B cell (primary cell): ENCODE data around the gene PPP1R2. TPM values are rescaled to one million over a fixed set of nuclear protein-coding genes. Genes with fewer than 3 reads are reported as not detected.

ENCODE experiments used
- ATAC-seq: fragments of 200-7000 bp; cut with Tn5 transposase; one replicate; pipeline ENCODE4 v1.10.0; 2021; ENCODE audit warnings: low read depth, mild to moderate bottlenecking, moderate number of reproducible peaks, moderate library complexity
- CTCF ChIA-PET: fragments of 350-600 bp; sonication (Branson Sonifier 250); formaldehyde crosslinking; loops from one replicate; lab custom pipeline; 2021; ENCODE audit warnings: antibody characterized with exemption, inconsistent platforms; lab: Charles Lee
- POLR2A ChIA-PET: fragments of 350-600 bp; sonication (Branson Sonifier 250); formaldehyde crosslinking; loops from one replicate; lab custom pipeline; 2021; ENCODE audit warnings: antibody characterized with exemption; lab: Charles Lee
- DNase-seq: peaks from one replicate; pipeline ENCODE4 v3.0.0; 2013
- H2AFZ ChIP-seq: 2 replicates; pipeline ENCODE4 v1.6.1; 2012; ENCODE audit warnings: mild to moderate bottlenecking, low read depth, low read length; ENCODE audit not compliant: insufficient read depth, poor library complexity, severe bottlenecking
- H3K27ac ChIP-seq, 2 donors: 1 replicate in 1 of 2; 2 replicates in 1 of 2; pipeline ENCODE4 v1.5.1; 2012 to 2013; ENCODE audit warnings: low read length in 2 of 2, mild to moderate bottlenecking in 2 of 2, moderate library complexity in 1 of 2
- H3K27me3 ChIP-seq, 4 experiments: fragments of 200-600 bp in 1 of 4; sonication (generic) in 1 of 4; replicated peaks in 1 of 4; 1 replicate in 2 of 4; 2 replicates in 2 of 4; pipeline versions ENCODE4 v1.6.1 to v1.7.0; 2013 to 2016; ENCODE audit warnings: low read length in 3 of 4, mild to moderate bottlenecking in 2 of 4, mixed read lengths in 1 of 4, moderate library complexity in 1 of 4; ENCODE audit not compliant: insufficient read depth in 4 of 4, control insufficient read depth in 3 of 4; ENCODE audit errors: control extremely low read depth in 1 of 4
- H3K36me3 ChIP-seq, 2 experiments: replicated peaks in 1 of 2; 1 replicate in 1 of 2; 2 replicates in 1 of 2; pipeline versions ENCODE4 v1.6.1 to v1.7.1; 2013; ENCODE audit warnings: low read length in 1 of 2; ENCODE audit not compliant: insufficient read depth in 2 of 2, control insufficient read depth in 1 of 2; ENCODE audit errors: control extremely low read depth in 1 of 2, extremely low read depth in 1 of 2
- H3K4me1 ChIP-seq, 2 donors: fragments of 200-600 bp in 1 of 2; sonication (generic) in 1 of 2; 1 replicate in 1 of 2; 2 replicates in 1 of 2; pipeline versions ENCODE4 v1.5.1 to v1.6.1; 2013 to 2017; ENCODE audit warnings: low read length in 2 of 2; ENCODE audit not compliant: control insufficient read depth in 2 of 2, insufficient read depth in 2 of 2
- H3K4me2 ChIP-seq: replicated peaks from 2 replicates; pipeline ENCODE3; 2012; ENCODE audit warnings: mild to moderate bottlenecking, low read depth, low read length; ENCODE audit not compliant: poor library complexity, severe bottlenecking
- H3K4me3 ChIP-seq, 5 experiments: fragments of 200-600 bp in 1 of 5; sonication (generic) in 1 of 5; 1 replicate in 3 of 5; 2 replicates in 2 of 5; pipeline versions ENCODE4 v1.5.1 to v1.7.0; 2011 to 2016; ENCODE audit warnings: low read length in 4 of 5, mild to moderate bottlenecking in 4 of 5, low read depth in 2 of 5, control low read depth in 1 of 5, moderate library complexity in 1 of 5; ENCODE audit not compliant: insufficient read depth in 1 of 5; ENCODE audit errors: control extremely low read depth in 1 of 5, extremely low read depth in 1 of 5
- H3K79me2 ChIP-seq: fragments of 200-600 bp; sonication (generic); one replicate; pipeline ENCODE4 v1.6.0; 2016; ENCODE audit warnings: low read length; ENCODE audit not compliant: control insufficient read depth, insufficient read depth
- H3K9ac ChIP-seq: fragments of 200-600 bp; sonication (generic); 2 replicates; pipeline ENCODE4 v1.6.1; 2017; ENCODE audit warnings: mild to moderate bottlenecking, low read length, moderate library complexity
- H3K9me3 ChIP-seq, 3 donors: one replicate each; pipeline versions ENCODE4 v1.6.1 to v1.7.1; 2013; ENCODE audit warnings: low read length in 2 of 3; ENCODE audit not compliant: control insufficient read depth in 2 of 3, insufficient read depth in 1 of 3; ENCODE audit errors: control extremely low read depth in 1 of 3
- H4K20me1 ChIP-seq: 2 replicates; pipeline ENCODE4 v1.6.0; 2012; ENCODE audit warnings: mild to moderate bottlenecking, low read length; ENCODE audit not compliant: insufficient read depth, control insufficient read depth, poor library complexity, severe bottlenecking
- H3K27ac Mint-ChIP-seq: one replicate; pipeline ENCODE4 v1.8.0; 2021; ENCODE audit warnings: mixed read lengths
- H3K27me3 Mint-ChIP-seq: one replicate; pipeline ENCODE4 v1.8.0; 2021; ENCODE audit warnings: mixed read lengths
- H3K4me1 Mint-ChIP-seq: one replicate; pipeline ENCODE4 v1.8.0; 2021; ENCODE audit warnings: mixed read lengths
- H3K4me3 Mint-ChIP-seq: one replicate; pipeline ENCODE4 v1.8.0; 2021; ENCODE audit warnings: mixed read lengths
- H3K9me3 Mint-ChIP-seq: one replicate; pipeline ENCODE4 v1.8.0; 2022; ENCODE audit warnings: mixed read lengths; ENCODE audit not compliant: insufficient read depth
- EZH2 ChIP-seq: IDR thresholded peaks from 2 replicates; pipeline ENCODE4 v1.6.1; 2012; ENCODE audit warnings: borderline replicate concordance, low read depth, mild to moderate bottlenecking, moderate library complexity, low read length; ENCODE audit not compliant: insufficient read depth, poor library complexity, severe bottlenecking
- WGBS: methylation state at CpG from one replicate; pipeline ENCODE4 v1.1.5; 2013; ENCODE audit warnings: missing lambda C conversion rate; ENCODE audit not compliant: insufficient coverage; 5-methylcytosine and 5-hydroxymethylcytosine counted together
- intact Hi-C: fragments of 100-400 bp; cut with micrococcal nuclease; formaldehyde crosslinking; loops from one replicate; pipeline ENCODE4 v1.10.0; 2022
- polyA plus RNA-seq: library from polyadenylated mRNA; depleted of rRNA; stranded (reverse); fragments of >200 nt; gene quantifications from 2 replicates; pipeline ENCODE4 v1.2.3, GENCODE V29; 2012
- total RNA-seq, 2 donors: library from RNA; stranded (reverse); fragments of 120-200 nt in 1 of 2; gene quantifications; 1 replicate in 1 of 2; 2 replicates in 1 of 2; pipeline versions ENCODE4 v1.2.3 to v1.2.4, GENCODE V29; 2013 to 2022
- TF ChIP-seq, protein P1 (sequence below): fragments of 200-600 bp; IDR thresholded peaks from one replicate; pipeline ENCODE4 v1.8.0; 2022; ENCODE audit warnings: antibody characterized with exemption, mild to moderate bottlenecking

Gene PPP1R2
- total and polyA plus RNA-seq, 2 donors (not counting 1 experiment from before 2014, with no cell fraction given) = 39.1 to 73.8 TPM

DNA sequence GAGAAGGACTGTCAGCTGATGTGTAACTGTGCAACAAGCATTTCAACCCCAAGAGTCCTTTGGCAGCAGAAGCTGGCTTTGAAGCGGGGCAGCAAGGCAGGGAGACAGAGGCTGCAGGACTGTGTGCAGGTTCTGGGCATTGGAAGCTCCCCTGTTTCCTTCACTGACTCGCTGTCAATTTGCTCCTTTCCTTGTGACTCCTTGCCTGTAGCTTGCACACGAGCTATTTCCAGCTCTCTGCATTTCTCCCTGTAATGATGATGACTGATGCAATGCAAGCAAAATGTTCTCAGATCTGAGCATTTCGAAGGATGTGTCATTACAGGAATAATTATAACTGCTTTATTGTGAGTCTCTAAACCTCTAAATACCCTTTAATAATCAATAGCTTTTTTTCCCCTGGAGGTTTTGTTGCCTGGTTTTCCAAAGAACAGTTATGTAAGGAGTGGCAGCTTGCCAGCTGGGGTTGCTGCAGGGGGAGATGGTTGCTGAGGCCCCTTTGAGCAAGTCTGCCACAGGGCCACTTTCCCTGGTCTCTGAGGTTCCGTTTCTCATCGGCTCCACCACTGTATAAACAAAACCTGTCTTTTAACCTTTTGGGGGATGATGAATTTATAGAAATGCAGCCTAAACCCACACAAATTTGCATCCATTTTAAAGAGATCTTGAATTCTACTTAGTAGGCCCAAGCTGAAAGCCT is 37.8 kb upstream of the PPP1R2 start:
- H3K36me3 ChIP-seq = no peaks in the 10 kb centered on the region
- no peaks in the 10 kb centered on the region for H3K4me1 Mint-ChIP-seq
- H3K79me2 ChIP-seq = no peaks in the 10 kb centered on the region
- H4K20me1 ChIP-seq = no peaks in the 10 kb centered on the region
- no peaks in the 10 kb centered on the region for H3K9me3 Mint-ChIP-seq
- no peak overlapping the region for H3K4me2 ChIP-seq
- H3K9me3 ChIP-seq = no peaks in the 10 kb centered on the region
- no peak overlapping the region for H3K4me3 ChIP-seq
- WGBS = 96% methylated on average over 2 of the region's 6 CpGs
- no peak overlapping the region for H3K4me3 Mint-ChIP-seq
- no peak overlapping the region for H3K9ac ChIP-seq
- ATAC-seq (no peak), DNase-seq (no peak)
- H3K4me1 ChIP-seq = no peaks in the 10 kb centered on the region
- no peak overlapping the region for H3K27ac ChIP-seq
- ChIA-PET POLR2A (no interaction called here), CTCF (interaction anchor here (1.1 to 1.3 kb wide), 2 partner anchors 20 to 59 kb away, joined by 3 read pairs; no protein-coding TSS in a partner anchor)
- no peaks in the 10 kb centered on the region for H3K27me3 Mint-ChIP-seq
- H3K27ac Mint-ChIP-seq = no peak overlapping the region
- H3K27me3 ChIP-seq = no peaks in the 10 kb centered on the region
- intact Hi-C loops = no loop called here
- no peak overlapping the region for H2AFZ ChIP-seq
- TF ChIP-seq, protein P1, sequence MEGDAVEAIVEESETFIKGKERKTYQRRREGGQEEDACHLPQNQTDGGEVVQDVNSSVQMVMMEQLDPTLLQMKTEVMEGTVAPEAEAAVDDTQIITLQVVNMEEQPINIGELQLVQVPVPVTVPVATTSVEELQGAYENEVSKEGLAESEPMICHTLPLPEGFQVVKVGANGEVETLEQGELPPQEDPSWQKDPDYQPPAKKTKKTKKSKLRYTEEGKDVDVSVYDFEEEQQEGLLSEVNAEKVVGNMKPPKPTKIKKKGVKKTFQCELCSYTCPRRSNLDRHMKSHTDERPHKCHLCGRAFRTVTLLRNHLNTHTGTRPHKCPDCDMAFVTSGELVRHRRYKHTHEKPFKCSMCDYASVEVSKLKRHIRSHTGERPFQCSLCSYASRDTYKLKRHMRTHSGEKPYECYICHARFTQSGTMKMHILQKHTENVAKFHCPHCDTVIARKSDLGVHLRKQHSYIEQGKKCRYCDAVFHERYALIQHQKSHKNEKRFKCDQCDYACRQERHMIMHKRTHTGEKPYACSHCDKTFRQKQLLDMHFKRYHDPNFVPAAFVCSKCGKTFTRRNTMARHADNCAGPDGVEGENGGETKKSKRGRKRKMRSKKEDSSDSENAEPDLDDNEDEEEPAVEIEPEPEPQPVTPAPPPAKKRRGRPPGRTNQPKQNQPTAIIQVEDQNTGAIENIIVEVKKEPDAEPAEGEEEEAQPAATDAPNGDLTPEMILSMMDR = no peak
- TF ChIP-seq EZH2 = no peak

DNA sequence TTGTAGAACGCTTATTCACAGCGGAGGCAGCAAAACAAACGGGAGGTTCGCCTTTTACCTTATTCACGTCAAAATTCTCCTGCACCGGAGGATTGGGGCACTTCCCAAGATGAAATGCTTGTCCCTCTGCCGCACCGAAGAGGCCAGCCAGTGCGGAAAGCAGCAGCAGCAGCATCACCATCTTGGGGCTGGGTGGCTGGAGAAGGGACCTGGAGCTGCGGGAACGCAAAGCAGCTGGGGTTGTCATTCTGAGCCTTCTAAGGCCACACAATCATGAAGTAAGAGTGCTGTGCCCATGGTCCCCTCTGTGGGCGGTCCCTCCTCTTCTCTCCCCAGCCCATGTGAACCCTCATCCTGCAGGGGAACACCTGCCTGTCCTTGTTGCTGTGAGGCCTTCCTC is 36.2 kb upstream of the PPP1R2 start:
- intact Hi-C loops = no loop called here
- no peak overlapping the region for H3K4me3 Mint-ChIP-seq
- Histone ChIP-seq H3K79me2 (no peaks in the 10 kb centered on the region), H3K4me3 (no peak overlapping the region), H3K27ac (no peak overlapping the region), H3K4me2 (no peak overlapping the region), H3K9ac (no peak overlapping the region), H2AFZ (no peak overlapping the region), H4K20me1 (no peaks in the 10 kb centered on the region), H3K27me3 (no peaks in the 10 kb centered on the region), H3K9me3 (no peaks in the 10 kb centered on the region), H3K4me1 (no peaks in the 10 kb centered on the region), H3K36me3 (no peaks in the 10 kb centered on the region)
- no peak for TF ChIP-seq EZH2
- TF ChIP-seq, protein P1 = no peak
- no peak for ATAC-seq
- no peaks in the 10 kb centered on the region for H3K4me1 Mint-ChIP-seq
- POLR2A ChIA-PET = no interaction called here
- no peaks in the 10 kb centered on the region for H3K27me3 Mint-ChIP-seq
- WGBS = 95% methylated on average over 10 of the region's 12 CpGs
- DNase-seq = no peak
- CTCF ChIA-PET = no interaction called here
- H3K9me3 Mint-ChIP-seq = no peaks in the 10 kb centered on the region
- no peak overlapping the region for H3K27ac Mint-ChIP-seq
